Activated CD8-positive, alpha-beta memory T cell treated with anti-CD3 and anti-CD28 coated beads, Interleukin-2, amount 10 ng/mL, durations not matched to agents 7 days and 5 days (primary cell): ENCODE measurements around the gene RNF125. TPM values are rescaled to one million over a fixed set of nuclear protein-coding genes. Genes with fewer than 3 reads are reported as not detected.
"Not testable (repeated sequence)": the region's sequence is repeated elsewhere in the genome, so short reads cannot be mapped to it uniquely, and the experiment has no call there.

ENCODE experiments used
- ATAC-seq: fragments of 150-1000 bp; cut with Tn5 transposase; one replicate; pipeline ENCODE4 v1.10.0; 2021; ENCODE audit warnings: moderate library complexity
- CTCF ChIA-PET: fragments of 350-600 bp; sonication (Branson Sonifier 250); formaldehyde crosslinking; loops from one replicate; lab custom pipeline; 2021; ENCODE audit warnings: antibody characterized with exemption; lab: Charles Lee
- DNase-seq: peaks from one replicate; pipeline ENCODE4 v3.0.0-alpha.2; 2020
- H3K27ac Mint-ChIP-seq: one replicate; pipeline ENCODE4 v1.8.0; 2021; ENCODE audit warnings: mild to moderate bottlenecking, mixed read lengths
- H3K27me3 Mint-ChIP-seq: one replicate; pipeline ENCODE4 v1.8.0; 2021; ENCODE audit warnings: mixed read lengths
- H3K36me3 Mint-ChIP-seq: one replicate; pipeline ENCODE4 v1.8.0; 2021; ENCODE audit warnings: mild to moderate bottlenecking, mixed read lengths
- H3K4me1 Mint-ChIP-seq: one replicate; pipeline ENCODE4 v1.8.0; 2021; ENCODE audit warnings: mixed read lengths
- H3K4me3 Mint-ChIP-seq: one replicate; pipeline ENCODE4 v1.8.0; 2021; ENCODE audit warnings: mild to moderate bottlenecking, moderate library complexity, mixed read lengths
- H3K9me3 Mint-ChIP-seq: one replicate; pipeline ENCODE4 v1.8.0; 2022; ENCODE audit warnings: low read depth, mixed read lengths
- total RNA-seq, 2 experiments: library from RNA; stranded (reverse); gene quantifications; one replicate each; pipeline ENCODE4 v1.2.3, GENCODE V29; 2021

RNF125 gene
- total RNA-seq, 2 experiments from 2014 or later: 26.1 to 31.9 TPM

- CTCF ChIA-PET, H3K4me3 Mint-ChIP-seq, H3K36me3 Mint-ChIP-seq, ATAC-seq, H3K4me1 Mint-ChIP-seq, H3K27ac Mint-ChIP-seq, H3K27me3 Mint-ChIP-seq, H3K9me3 Mint-ChIP-seq, DNase-seq: not testable (repeated sequence)
Measured at GRCh38 chr18:32001141-32001540, 17.5 kb upstream of the RNF125 start.

GRCh38 chr18:32003822-32004221, 14.8 kb upstream of the RNF125 start:
- H3K4me1 Mint-ChIP-seq, ATAC-seq, DNase-seq, H3K36me3 Mint-ChIP-seq, CTCF ChIA-PET, H3K27ac Mint-ChIP-seq, H3K4me3 Mint-ChIP-seq, H3K9me3 Mint-ChIP-seq, H3K27me3 Mint-ChIP-seq: not testable (repeated sequence)

GRCh38 chr18:32010124-32010721, 8.4 kb upstream of the RNF125 start:
- H3K4me3 Mint-ChIP-seq: no peak overlapping the region
- ATAC-seq (no peak), DNase-seq (no peak)
- peaks cover 11% of the 10 kb centered on the region for H3K4me1 Mint-ChIP-seq
- no peaks in the 10 kb centered on the region for H3K36me3 Mint-ChIP-seq
- no peaks in the 10 kb centered on the region for H3K9me3 Mint-ChIP-seq
- CTCF ChIA-PET: interaction anchor here (0.7 kb wide), 1 partner anchor 9 kb away, joined by 3 read pairs; no protein-coding TSS in a partner anchor
- peak overlapping the region; percentile 18 for H3K27ac Mint-ChIP-seq
- H3K27me3 Mint-ChIP-seq: no peaks in the 10 kb centered on the region

- CTCF ChIA-PET: no interaction called here
- no peak for DNase-seq
- peaks cover 2% of the 10 kb centered on the region for H3K27me3 Mint-ChIP-seq
Measured at GRCh38 chr18:32011193-32011592, 7.4 kb upstream of the RNF125 start.

GRCh38 chr18:32019251-32019948, 775 bp downstream of the RNF125 start:
- Mint-ChIP-seq H3K36me3 (peaks cover 22% of the 10 kb centered on the region), H3K4me1 (peaks cover 41% of the 10 kb centered on the region), H3K27me3 (peaks cover 2% of the 10 kb centered on the region), H3K9me3 (no peaks in the 10 kb centered on the region), H3K27ac (peak overlapping the region; percentile 98), H3K4me3 (peak overlapping the region; percentile 96)
- peak; percentile 84 for DNase-seq
- CTCF ChIA-PET: interaction anchor here (0.7 to 3.2 kb wide), 22 partner anchors 9 to 97 kb away, joined by 3 to 42 read pairs (median 6); partner anchors contain the start of genes RNF138 and TRAPPC8
- peak; percentile 33 for ATAC-seq

More at GRCh38 chr18:32011193-32011592, 7.4 kb upstream of the RNF125 start:
- ATAC-seq: no peak
- no peaks in the 10 kb centered on the region for H3K9me3 Mint-ChIP-seq
- H3K36me3 Mint-ChIP-seq: no peaks in the 10 kb centered on the region
- H3K4me1 Mint-ChIP-seq: peaks cover 15% of the 10 kb centered on the region
- H3K4me3 Mint-ChIP-seq: no peak overlapping the region
- H3K27ac Mint-ChIP-seq: no peak overlapping the region

- DNase-seq (peak; percentile 79), ATAC-seq (peak; percentile 25)
- Mint-ChIP-seq H3K27ac (peak overlapping the region; percentile 98), H3K36me3 (peaks cover 25% of the 10 kb centered on the region), H3K4me3 (peak overlapping the region; percentile 96), H3K4me1 (peaks cover 44% of the 10 kb centered on the region)
- H3K27me3 Mint-ChIP-seq, H3K9me3 Mint-ChIP-seq: not testable (repeated sequence)
- CTCF ChIA-PET: interaction anchor here (0.7 to 3.2 kb wide), 19 partner anchors 9 to 92 kb away, joined by 3 to 42 read pairs (median 8); partner anchors contain the start of genes RNF138 and TRAPPC8
Measured at GRCh38 chr18:32019949-32020625, 1.5 kb downstream of the RNF125 start.

- Mint-ChIP-seq H3K4me3 (peak overlapping the region; percentile 33), H3K4me1 (peaks cover 54% of the 10 kb centered on the region), H3K27ac (peak overlapping the region; percentile 1), H3K9me3 (no peaks in the 10 kb centered on the region), H3K36me3 (peaks cover 33% of the 10 kb centered on the region), H3K27me3 (no peaks in the 10 kb centered on the region)
- no peak for ATAC-seq
- no peak for DNase-seq
- CTCF ChIA-PET: interaction anchor here (0.7 to 3.5 kb wide), 4 partner anchors 17 to 136 kb away, joined by 3 to 15 read pairs (median 12); partner anchors contain the start of gene TRAPPC8
Measured at GRCh38 chr18:32021756-32022564, 3.3 kb downstream of the RNF125 start.

- H3K27me3 Mint-ChIP-seq: no peaks in the 10 kb centered on the region
- no peaks in the 10 kb centered on the region for H3K9me3 Mint-ChIP-seq
- H3K4me1 Mint-ChIP-seq: peaks cover 70% of the 10 kb centered on the region
- CTCF ChIA-PET: interaction anchor here (1.3 to 4.6 kb wide), 2 partner anchors 13 to 46 kb away, joined by 6 to 25 read pairs; no protein-coding TSS in a partner anchor
- ATAC-seq: no peak
- H3K27ac Mint-ChIP-seq: peak overlapping the region; percentile 83
- DNase-seq: no peak
- peak overlapping the region; percentile 21 for H3K4me3 Mint-ChIP-seq
- peaks cover 45% of the 10 kb centered on the region for H3K36me3 Mint-ChIP-seq
Measured at GRCh38 chr18:32025744-32026143, 7.1 kb downstream of the RNF125 start.

GRCh38 chr18:32026491-32027086, 8.0 kb downstream of the RNF125 start:
- DNase-seq: no peak
- peaks cover 73% of the 10 kb centered on the region for H3K4me1 Mint-ChIP-seq
- CTCF ChIA-PET: interaction anchor here (0.8 to 4.6 kb wide), 5 partner anchors 12 to 59 kb away, joined by 3 to 25 read pairs (median 3); no protein-coding TSS in a partner anchor
- H3K36me3 Mint-ChIP-seq: peaks cover 52% of the 10 kb centered on the region
- no peaks in the 10 kb centered on the region for H3K27me3 Mint-ChIP-seq
- ATAC-seq: peak; percentile 60
- H3K9me3 Mint-ChIP-seq: no peaks in the 10 kb centered on the region
- H3K4me3 Mint-ChIP-seq: peak overlapping the region; percentile 69
- peak overlapping the region; percentile 83 for H3K27ac Mint-ChIP-seq

GRCh38 chr18:32029558-32029957, 10.9 kb downstream of the RNF125 start:
- ATAC-seq (no peak), DNase-seq (no peak)
- no peak overlapping the region for H3K4me3 Mint-ChIP-seq
- H3K27ac Mint-ChIP-seq: peak overlapping the region; percentile 58
- peaks cover 58% of the 10 kb centered on the region for H3K36me3 Mint-ChIP-seq
- CTCF ChIA-PET: interaction anchor here (0.7 to 2.7 kb wide), 5 partner anchors 10 to 981 kb away, joined by 3 to 11 read pairs (median 4); partner anchors contain the start of genes RNF125 and TRAPPC8
- H3K4me1 Mint-ChIP-seq: peaks cover 71% of the 10 kb centered on the region
- H3K9me3 Mint-ChIP-seq: no peaks in the 10 kb centered on the region
- no peaks in the 10 kb centered on the region for H3K27me3 Mint-ChIP-seq

- H3K4me3 Mint-ChIP-seq: no peak overlapping the region
- no peak for ATAC-seq
- no peaks in the 10 kb centered on the region for H3K9me3 Mint-ChIP-seq
- H3K36me3 Mint-ChIP-seq: peaks cover 66% of the 10 kb centered on the region
- H3K27me3 Mint-ChIP-seq: no peaks in the 10 kb centered on the region
- no peak for DNase-seq
- peak overlapping the region; percentile 0 for H3K27ac Mint-ChIP-seq
- CTCF ChIA-PET: interaction anchor here (1.4 kb wide), 1 partner anchor 13 kb away, joined by 8 read pairs; the partner anchor contains the start of gene RNF125
- H3K4me1 Mint-ChIP-seq: peaks cover 69% of the 10 kb centered on the region
Measured at GRCh38 chr18:32032609-32033008, 14.0 kb downstream of the RNF125 start.
